CD4-positive, alpha-beta T cell treated with Interleukin-2 at 100 ng/mL for 4 hours (primary cell): Measurements from ENCODE around the gene INS.

ENCODE experiments used
- DNase-seq: peaks from one replicate; pipeline ENCODE4 v3.0.0-alpha.2; 2020; ENCODE audit warnings: low spot score

The INS gene

DNA sequence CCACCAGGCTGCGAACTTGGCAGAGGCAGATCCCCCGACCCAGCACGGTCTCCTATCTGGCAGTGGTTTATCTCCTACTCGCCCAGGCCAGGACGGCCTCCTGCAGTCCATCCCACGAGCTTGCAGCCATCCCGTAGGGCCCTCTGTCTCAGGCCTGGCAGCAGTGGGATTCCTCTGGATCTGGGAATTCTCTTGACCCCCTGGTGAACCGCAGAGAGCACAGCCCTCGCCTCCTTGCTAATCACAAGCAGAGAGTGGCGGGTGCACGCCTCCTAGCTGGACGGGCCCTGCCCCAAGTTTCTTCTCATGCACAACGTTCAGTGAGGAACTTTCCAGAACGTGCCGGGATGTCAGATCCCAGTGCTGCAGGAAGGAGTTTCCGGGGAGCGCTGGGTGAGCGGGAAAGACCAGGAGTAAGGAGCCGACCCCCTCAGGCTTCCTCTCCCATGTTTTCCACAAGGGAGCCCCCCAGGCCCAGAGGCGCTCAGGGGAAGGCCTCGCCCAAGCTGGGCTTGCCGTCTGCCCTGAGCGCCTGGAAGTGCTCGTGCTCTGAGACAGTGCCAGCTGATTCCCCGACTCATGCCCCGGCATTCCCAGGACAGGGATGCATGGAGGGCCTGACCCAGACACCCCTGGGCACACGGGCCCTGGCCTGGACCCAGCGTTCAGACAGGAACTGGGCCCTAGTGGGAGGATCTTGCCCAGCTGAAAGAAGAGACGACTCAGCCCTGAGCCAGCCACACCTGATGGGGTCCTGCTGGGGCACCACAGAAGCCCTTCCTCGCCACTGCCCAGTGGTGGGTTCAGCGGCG, 46.4 kb downstream of the INS start:
- no peak for DNase-seq

DNA sequence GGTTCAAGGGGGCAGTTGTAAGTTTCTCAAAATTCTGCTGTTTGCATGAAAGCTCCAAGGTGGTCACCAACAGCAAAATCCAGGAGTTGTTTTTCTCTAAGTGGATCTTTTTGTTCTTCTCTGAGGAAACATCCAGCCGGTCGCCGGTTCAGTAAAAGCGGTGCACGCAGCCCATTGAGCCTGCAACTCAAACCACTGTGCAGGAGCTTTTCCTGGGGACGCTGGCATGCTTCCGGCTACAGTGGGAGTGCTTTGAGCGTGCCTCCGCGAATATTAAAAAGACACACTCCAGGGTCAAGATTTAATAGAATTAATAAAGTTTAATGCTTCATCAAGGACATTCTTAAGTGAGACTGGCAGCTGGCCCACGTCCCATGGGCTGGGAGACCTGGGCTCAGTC, 47.2 kb downstream of the INS start:
- DNase-seq = no peak

DNA sequence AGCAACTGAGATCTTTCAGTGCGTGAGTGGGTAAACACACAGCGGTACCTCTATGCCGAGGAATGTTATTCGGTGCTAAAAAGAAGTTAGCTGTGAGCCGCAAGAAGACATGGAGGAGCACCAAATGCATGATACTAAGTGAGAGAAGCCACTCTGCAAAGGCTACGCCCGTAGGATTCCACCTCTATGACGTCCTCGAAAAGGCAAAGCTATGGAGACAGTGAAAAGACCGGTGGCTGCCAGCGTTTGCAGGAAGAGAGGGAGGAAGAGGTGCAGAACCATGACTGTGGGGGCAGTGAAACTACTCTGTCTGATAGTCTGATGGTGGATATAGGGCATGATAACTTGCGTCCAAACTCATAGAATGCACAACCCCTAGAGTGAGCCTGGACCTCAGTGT, 50.5 kb downstream of the INS start:
- DNase-seq = no peak
